SJCRH30 (cell line): Measurements from ENCODE around the gene CNOT1. TPM values are rescaled to one million over a fixed set of nuclear protein-coding genes. Genes with fewer than 3 reads are reported as not detected.

Source experiments
- total RNA-seq: library from RNA; depleted of rRNA; stranded (reverse); fragments of >200 nt; shearing (Covaris generic); gene quantifications from 2 replicates; pipeline ENCODE4 v1.2.3, GENCODE V29; 2014; rRNA removed

CNOT1 gene
- total RNA-seq, 1 experiment from 2014 or later: 281 TPM

Other genes starting within 250 kb of the CNOT1 start
- gene GINS3, start 237.4 kb downstream of the CNOT1 start, total RNA-seq: 41.8 and 46.4 TPM in 2 replicates
- 8.7 and 9.0 TPM in 2 replicates for gene NDRG4, start 129.7 kb downstream of the CNOT1 start, total RNA-seq
- 0.23 and 0.26 TPM in 2 replicates for gene SETD6, start 114.3 kb downstream of the CNOT1 start, total RNA-seq
- gene SLC38A7, start 54.9 kb upstream of the CNOT1 start, total RNA-seq: 10.1 and 12.5 TPM in 2 replicates
- 163 and 173 TPM in 2 replicates for gene GOT2, start 104.5 kb upstream of the CNOT1 start, total RNA-seq